Adrenal gland (tissue), 5 donors: ENCODE measurements around the gene CAMTA1.

ENCODE experiments used
- CTCF ChIP-seq, 6 experiments: fragments of 450-650 bp in 4 of 6; fragments of 200-600 bp in 2 of 6; sonication (generic) in 1 of 6; IDR thresholded peaks; 1 replicate in 5 of 6; 2 replicates in 1 of 6; pipeline versions ENCODE4 v1.5.1 to v1.8.0; 2016 to 2021; ENCODE audit warnings: antibody characterized with exemption in 6 of 6, mild to moderate bottlenecking in 2 of 6, moderate library complexity in 1 of 6
- POLR2A ChIP-seq, 2 donors: fragments of 450-650 bp; IDR thresholded peaks; one replicate each; pipeline ENCODE4 v1.6.1; 2017; ENCODE audit warnings: antibody characterized with exemption in 2 of 2, mild to moderate bottlenecking in 2 of 2, moderate library complexity in 1 of 2
- donor health status: DM: no; HTN: no; CAD: no.

GRCh38 chr1:7050751-7051665, 265.8 kb downstream of the CAMTA1 start:
- no peak for TF ChIP-seq CTCF (IDR thresholded peaks at IDR 0.05)
- no peak for TF ChIP-seq POLR2A (IDR thresholded peaks at IDR 0.05)
